Activated CD8-positive, alpha-beta T cell treated with anti-CD3 and anti-CD28 coated beads for 36 hours (primary cell): ENCODE measurements around the gene DENND2C. TPM values are rescaled to one million over a fixed set of nuclear protein-coding genes. Genes with fewer than 3 reads are reported as not detected.

Source experiments
- ATAC-seq: fragments of 200-7000 bp; cut with Tn5 transposase; one replicate; pipeline ENCODE4 v1.10.0; 2021; ENCODE audit warnings: mild to moderate bottlenecking, moderate library complexity
- CTCF ChIA-PET: fragments of 350-600 bp; sonication (Branson Sonifier 250); formaldehyde crosslinking; loops from one replicate; lab custom pipeline; 2021; ENCODE audit warnings: antibody characterized with exemption; lab: Charles Lee
- POLR2A ChIA-PET: fragments of 350-600 bp; sonication (Branson Sonifier 250); formaldehyde crosslinking; loops from one replicate; lab custom pipeline; 2021; ENCODE audit warnings: antibody characterized with exemption; lab: Charles Lee
- DNase-seq: peaks from one replicate; pipeline ENCODE4 v3.0.0-alpha.2; 2020
- H3K27ac Mint-ChIP-seq: one replicate; pipeline ENCODE4 v1.8.0; 2021; ENCODE audit warnings: mild to moderate bottlenecking, mixed read lengths
- H3K27me3 Mint-ChIP-seq: one replicate; pipeline ENCODE4 v1.8.0; 2021; ENCODE audit warnings: mixed read lengths
- H3K36me3 Mint-ChIP-seq: one replicate; pipeline ENCODE4 v1.8.0; 2021; ENCODE audit warnings: low read depth, mixed read lengths
- H3K4me1 Mint-ChIP-seq: one replicate; pipeline ENCODE4 v1.8.0; 2021; ENCODE audit warnings: low read depth, mixed read lengths
- H3K4me3 Mint-ChIP-seq: one replicate; pipeline ENCODE4 v1.8.0; 2021; ENCODE audit warnings: mild to moderate bottlenecking, moderate library complexity, mixed read lengths
- H3K9me3 Mint-ChIP-seq: one replicate; pipeline ENCODE4 v1.8.0; 2021; ENCODE audit warnings: mixed read lengths
- CTCF ChIP-seq: fragments of 200-600 bp; IDR thresholded peaks from one replicate; pipeline ENCODE4 v1.8.0; 2022; ENCODE audit warnings: antibody characterized with exemption, mild to moderate bottlenecking
- intact Hi-C: fragments of 100-400 bp; cut with micrococcal nuclease; formaldehyde crosslinking; loops from one replicate; pipeline ENCODE4 v1.10.0; 2022
- total RNA-seq, 2 experiments: library from RNA; stranded (reverse); gene quantifications; one replicate each; pipeline ENCODE4 v1.2.3, GENCODE V29; 2021

DENND2C gene
- total RNA-seq, 2 experiments from 2014 or later: 0.99 to 1.5 TPM

- intact Hi-C loops: loop anchor here (10.0 kb wide), 1 partner anchor 206 kb away; no protein-coding TSS in a partner anchor
- DNase-seq (no peak), ATAC-seq (no peak)
Observed at GRCh38 chr1:114550336-114550735, 119.5 kb downstream of the DENND2C start.

GRCh38 chr1:114549137-114549536 is 120.7 kb downstream of the DENND2C start:
- CTCF ChIA-PET: interaction anchor here (0.6 to 1.5 kb wide), 3 partner anchors 10 to 202 kb away, joined by 3 to 4 read pairs (median 3); no protein-coding TSS in a partner anchor
- TF ChIP-seq CTCF: no peak
- Mint-ChIP-seq H3K4me3 (no peak overlapping the region), H3K36me3 (peaks cover 2% of the 10 kb centered on the region), H3K27me3 (no peaks in the 10 kb centered on the region), H3K9me3 (no peaks in the 10 kb centered on the region), H3K27ac (no peak overlapping the region), H3K4me1 (no peaks in the 10 kb centered on the region)
- POLR2A ChIA-PET: no interaction called here
- ATAC-seq (no peak), DNase-seq (no peak)
- intact Hi-C loops: no loop called here

More at GRCh38 chr1:114550336-114550735, 119.5 kb downstream of the DENND2C start:
- ChIA-PET POLR2A (no interaction called here), CTCF (interaction anchor here (0.7 to 1.5 kb wide), 4 partner anchors 9 to 203 kb away, joined by 3 to 4 read pairs (median 3); partner anchors contain the start of gene TRIM33)
- no peak for TF ChIP-seq CTCF
- Mint-ChIP-seq H3K27ac (no peak overlapping the region), H3K27me3 (no peaks in the 10 kb centered on the region), H3K36me3 (peaks cover 2% of the 10 kb centered on the region), H3K4me3 (no peak overlapping the region), H3K9me3 (no peaks in the 10 kb centered on the region), H3K4me1 (no peaks in the 10 kb centered on the region)

GRCh38 chr1:114547076-114547475 is 122.8 kb downstream of the DENND2C start:
- intact Hi-C loops: no loop called here
- ChIA-PET CTCF (interaction anchor here (1.2 kb wide), 1 partner anchor 200 kb away, joined by 5 read pairs; no protein-coding TSS in a partner anchor), POLR2A (interaction anchor here (0.6 to 0.9 kb wide), 2 partner anchors 37 to 1351 kb away, joined by 3 read pairs; no protein-coding TSS in a partner anchor)
- no peaks in the 10 kb centered on the region for H3K4me1 Mint-ChIP-seq
- no peak overlapping the region for H3K4me3 Mint-ChIP-seq
- no peak for DNase-seq
- no peak for ATAC-seq
- no peaks in the 10 kb centered on the region for H3K27me3 Mint-ChIP-seq
- no peaks in the 10 kb centered on the region for H3K36me3 Mint-ChIP-seq
- H3K27ac Mint-ChIP-seq: no peak overlapping the region
- H3K9me3 Mint-ChIP-seq: no peaks in the 10 kb centered on the region
- no peak for TF ChIP-seq CTCF

GRCh38 chr1:114545796-114546195 is 124.1 kb downstream of the DENND2C start:
- ATAC-seq: no peak
- no peaks in the 10 kb centered on the region for H3K27me3 Mint-ChIP-seq
- H3K4me3 Mint-ChIP-seq: no peak overlapping the region
- ChIA-PET POLR2A (no interaction called here), CTCF (no interaction called here)
- H3K9me3 Mint-ChIP-seq: no peaks in the 10 kb centered on the region
- no peaks in the 10 kb centered on the region for H3K36me3 Mint-ChIP-seq
- intact Hi-C loops: no loop called here
- no peaks in the 10 kb centered on the region for H3K4me1 Mint-ChIP-seq
- no peak for TF ChIP-seq CTCF
- DNase-seq: no peak
- no peak overlapping the region for H3K27ac Mint-ChIP-seq

GRCh38 chr1:114545315-114545714 is 124.5 kb downstream of the DENND2C start:
- no peak overlapping the region for H3K4me3 Mint-ChIP-seq
- POLR2A ChIA-PET: no interaction called here
- H3K9me3 Mint-ChIP-seq: no peaks in the 10 kb centered on the region

More at GRCh38 chr1:114545315-114545714, 124.5 kb downstream of the DENND2C start:
- Mint-ChIP-seq H3K4me1 (no peaks in the 10 kb centered on the region), H3K27ac (no peak overlapping the region), H3K27me3 (no peaks in the 10 kb centered on the region), H3K36me3 (no peaks in the 10 kb centered on the region)
- TF ChIP-seq CTCF: no peak
- CTCF ChIA-PET: no interaction called here
- DNase-seq (no peak), ATAC-seq (no peak)
- intact Hi-C loops: no loop called here
